Measurements from ENCODE around the gene TNRC18. TPM values are rescaled to one million over a fixed set of nuclear protein-coding genes. Genes with fewer than 3 reads are reported as not detected.

TNRC18 gene
- total and polyA plus RNA-seq, 9 of the 15 experiments (the other 6 are each of a cell fraction or from before 2014, with no cell fraction given), result 0.03 to 43.2 (median 18.0) TPM

GRCh38 chr7:5420881-5421713 is 2.5 kb downstream of the TNRC18 start (continued):
- TF ChIP-seq ZNF212 (CRISPR knock-in tag; IDR thresholded peaks at IDR 0.05), result no peak
- peak; percentile 51; the same call in 1 of the 2 replicates for TF ChIP-seq POLR2G (IDR thresholded peaks at IDR 0.05; ENCODE audit: low read depth, low read length)
- TF ChIP-seq TOE1 (IDR thresholded peaks at IDR 0.05; ENCODE audit: borderline replicate concordance), result no peak
- TF ChIP-seq TOE1 (CRISPR knock-in tag; IDR thresholded peaks at IDR 0.05; ENCODE audit: borderline replicate concordance, low read depth), result no peak
- TF ChIP-seq SIRT6 (IDR thresholded peaks at IDR 0.05; ENCODE audit: low read depth, low read length), result no peak
- no peak for TF ChIP-seq C11orf30 (IDR thresholded peaks at IDR 0.05; ENCODE audit: low read depth)
- TF ChIP-seq, protein P1, sequence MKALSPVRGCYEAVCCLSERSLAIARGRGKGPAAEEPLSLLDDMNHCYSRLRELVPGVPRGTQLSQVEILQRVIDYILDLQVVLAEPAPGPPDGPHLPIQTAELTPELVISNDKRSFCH (CRISPR knock-in tag; IDR thresholded peaks at IDR 0.05), result no peak
- TF ChIP-seq, protein P1 (tag; IDR thresholded peaks at IDR 0.05), result no peak
- no peak for TF ChIP-seq DIDO1 (tag; IDR thresholded peaks at IDR 0.05; ENCODE audit: low read depth)
- TF ChIP-seq, protein P2, sequence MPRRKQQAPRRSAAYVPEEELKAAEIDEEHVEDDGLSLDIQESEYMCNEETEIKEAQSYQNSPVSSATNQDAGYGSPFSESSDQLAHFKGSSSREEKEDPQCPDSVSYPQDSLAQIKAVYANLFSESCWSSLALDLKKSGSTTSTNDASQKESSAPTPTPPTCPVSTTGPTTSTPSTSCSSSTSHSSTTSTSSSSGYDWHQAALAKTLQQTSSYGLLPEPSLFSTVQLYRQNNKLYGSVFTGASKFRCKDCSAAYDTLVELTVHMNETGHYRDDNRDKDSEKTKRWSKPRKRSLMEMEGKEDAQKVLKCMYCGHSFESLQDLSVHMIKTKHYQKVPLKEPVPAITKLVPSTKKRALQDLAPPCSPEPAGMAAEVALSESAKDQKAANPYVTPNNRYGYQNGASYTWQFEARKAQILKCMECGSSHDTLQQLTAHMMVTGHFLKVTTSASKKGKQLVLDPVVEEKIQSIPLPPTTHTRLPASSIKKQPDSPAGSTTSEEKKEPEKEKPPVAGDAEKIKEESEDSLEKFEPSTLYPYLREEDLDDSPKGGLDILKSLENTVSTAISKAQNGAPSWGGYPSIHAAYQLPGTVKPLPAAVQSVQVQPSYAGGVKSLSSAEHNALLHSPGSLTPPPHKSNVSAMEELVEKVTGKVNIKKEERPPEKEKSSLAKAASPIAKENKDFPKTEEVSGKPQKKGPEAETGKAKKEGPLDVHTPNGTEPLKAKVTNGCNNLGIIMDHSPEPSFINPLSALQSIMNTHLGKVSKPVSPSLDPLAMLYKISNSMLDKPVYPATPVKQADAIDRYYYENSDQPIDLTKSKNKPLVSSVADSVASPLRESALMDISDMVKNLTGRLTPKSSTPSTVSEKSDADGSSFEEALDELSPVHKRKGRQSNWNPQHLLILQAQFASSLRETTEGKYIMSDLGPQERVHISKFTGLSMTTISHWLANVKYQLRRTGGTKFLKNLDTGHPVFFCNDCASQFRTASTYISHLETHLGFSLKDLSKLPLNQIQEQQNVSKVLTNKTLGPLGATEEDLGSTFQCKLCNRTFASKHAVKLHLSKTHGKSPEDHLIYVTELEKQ (CRISPR knock-in tag; IDR thresholded peaks at IDR 0.05), result no peak
- no peak for TF ChIP-seq CBFB (CRISPR knock-in tag; IDR thresholded peaks at IDR 0.05)
- no peak for TF ChIP-seq PCBP2 (IDR thresholded peaks at IDR 0.05; ENCODE audit: low read depth, low read length, poor library complexity, severe bottlenecking)
- no peak for TF ChIP-seq STAG1 (CRISPR knock-in tag; IDR thresholded peaks at IDR 0.05; ENCODE audit: borderline replicate concordance)
- TF ChIP-seq ERF (CRISPR knock-in tag; IDR thresholded peaks at IDR 0.05), result no peak
- TF ChIP-seq, protein P3, sequence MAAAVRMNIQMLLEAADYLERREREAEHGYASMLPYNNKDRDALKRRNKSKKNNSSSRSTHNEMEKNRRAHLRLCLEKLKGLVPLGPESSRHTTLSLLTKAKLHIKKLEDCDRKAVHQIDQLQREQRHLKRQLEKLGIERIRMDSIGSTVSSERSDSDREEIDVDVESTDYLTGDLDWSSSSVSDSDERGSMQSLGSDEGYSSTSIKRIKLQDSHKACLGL (CRISPR knock-in tag; IDR thresholded peaks at IDR 0.05; ENCODE audit: borderline replicate concordance, poor library complexity, severe bottlenecking), result no peak
- TF ChIP-seq PHB (CRISPR knock-in tag; IDR thresholded peaks at IDR 0.05), result no peak
- TF ChIP-seq FIP1L1 (IDR thresholded peaks at IDR 0.05; ENCODE audit: low read depth, low read length, poor library complexity, severe bottlenecking), result peak; percentile 24
- no peak for TF ChIP-seq ZNF143 (CRISPR knock-in tag; IDR thresholded peaks at IDR 0.05)
- TF ChIP-seq, protein P4, sequence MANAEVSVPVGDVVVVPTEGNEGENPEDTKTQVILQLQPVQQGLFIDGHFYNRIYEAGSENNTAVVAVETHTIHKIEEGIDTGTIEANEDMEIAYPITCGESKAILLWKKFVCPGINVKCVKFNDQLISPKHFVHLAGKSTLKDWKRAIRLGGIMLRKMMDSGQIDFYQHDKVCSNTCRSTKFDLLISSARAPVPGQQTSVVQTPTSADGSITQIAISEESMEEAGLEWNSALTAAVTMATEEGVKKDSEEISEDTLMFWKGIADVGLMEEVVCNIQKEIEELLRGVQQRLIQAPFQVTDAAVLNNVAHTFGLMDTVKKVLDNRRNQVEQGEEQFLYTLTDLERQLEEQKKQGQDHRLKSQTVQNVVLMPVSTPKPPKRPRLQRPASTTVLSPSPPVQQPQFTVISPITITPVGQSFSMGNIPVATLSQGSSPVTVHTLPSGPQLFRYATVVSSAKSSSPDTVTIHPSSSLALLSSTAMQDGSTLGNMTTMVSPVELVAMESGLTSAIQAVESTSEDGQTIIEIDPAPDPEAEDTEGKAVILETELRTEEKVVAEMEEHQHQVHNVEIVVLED (CRISPR knock-in tag; IDR thresholded peaks at IDR 0.05), result no peak
- TF ChIP-seq CEBPG (CRISPR knock-in tag; IDR thresholded peaks at IDR 0.05), result no peak
- no peak for TF ChIP-seq CEBPG (tag; conservative IDR thresholded peaks at IDR 0.05 in 1 of 2, IDR thresholded peaks at IDR 0.05 in 1 of 2)
- TF ChIP-seq GABPB2 (CRISPR knock-in tag; conservative IDR thresholded peaks at IDR 0.05), result no peak
- TF ChIP-seq DPF2 (IDR thresholded peaks at IDR 0.05), result no peak
